GM23338 (cell line): ENCODE results near the gene TSPAN32. TPM values are rescaled to one million over a fixed set of nuclear protein-coding genes. Genes with fewer than 3 reads are reported as not detected.

Experiments used
- ATAC-seq: fragments of 200-7000 bp; cut with Tn5 transposase; 3 replicates; pipeline ENCODE4 v1.9.1; 2020
- DNase-seq: peaks from one replicate; pipeline ENCODE4 v3.0.0-alpha.2; 2015; ENCODE audit warnings: low spot score
- H2AFZ ChIP-seq: fragments of 200-600 bp; sonication (generic); 2 replicates; pipeline ENCODE4 v1.8.0; 2016; ENCODE audit warnings: antibody characterized with exemption, mild to moderate bottlenecking, moderate library complexity
- H3F3A ChIP-seq: fragments of 200-600 bp; sonication (generic); replicated peaks from 2 replicates; pipeline ENCODE4 v1.8.0; 2017; ENCODE audit warnings: antibody characterized with exemption, mixed run types, low read depth
- H3K27ac ChIP-seq: fragments of 200-600 bp; sonication (generic); 2 replicates; pipeline ENCODE4 v1.6.1; 2016; ENCODE audit warnings: low read depth
- H3K27me3 ChIP-seq: fragments of 200-600 bp; sonication (generic); 2 replicates; pipeline ENCODE4 v1.8.0; 2016; ENCODE audit warnings: mild to moderate bottlenecking, mixed run types, moderate library complexity; ENCODE audit not compliant: insufficient read depth
- H3K36me3 ChIP-seq: fragments of 200-600 bp; sonication (generic); 2 replicates; pipeline ENCODE4 v1.8.0; 2016; ENCODE audit warnings: mild to moderate bottlenecking; ENCODE audit not compliant: insufficient read depth
- H3K4me1 ChIP-seq: fragments of 200-600 bp; sonication (generic); 2 replicates; pipeline ENCODE4 v1.8.0; 2016; ENCODE audit warnings: mild to moderate bottlenecking, moderate library complexity; ENCODE audit not compliant: insufficient read depth
- H3K4me2 ChIP-seq: fragments of 200-600 bp; sonication (generic); 2 replicates; pipeline ENCODE4 v1.7.1; 2017; ENCODE audit warnings: mixed run types
- H3K4me3 ChIP-seq: fragments of 200-600 bp; sonication (generic); 2 replicates; pipeline ENCODE4 v1.6.1; 2016; ENCODE audit warnings: mixed run types
- H3K79me2 ChIP-seq: fragments of 200-600 bp; sonication (generic); replicated peaks from 2 replicates; pipeline ENCODE4 v1.8.0; 2017; ENCODE audit warnings: mild to moderate bottlenecking; ENCODE audit not compliant: insufficient read depth
- H3K9me2 ChIP-seq: fragments of 200-600 bp; sonication (generic); 2 replicates; pipeline ENCODE4 v1.8.0; 2017; ENCODE audit not compliant: insufficient read depth
- H4K20me1 ChIP-seq: fragments of 200-600 bp; sonication (generic); replicated peaks from 2 replicates; pipeline ENCODE4 v1.8.0; 2017; ENCODE audit warnings: mild to moderate bottlenecking; ENCODE audit not compliant: insufficient read depth
- H3K27ac Mint-ChIP-seq: 2 replicates; pipeline ENCODE4 v1.8.0; 2020; ENCODE audit warnings: inconsistent platforms, mild to moderate bottlenecking, moderate library complexity, mixed read lengths
- H3K27me3 Mint-ChIP-seq: 3 replicates; pipeline ENCODE4 v1.8.0; 2022; ENCODE audit warnings: low read depth, mild to moderate bottlenecking, moderate library complexity, mixed read lengths, inconsistent platforms; ENCODE audit not compliant: insufficient read depth, poor library complexity
- H3K36me3 Mint-ChIP-seq: 3 replicates; pipeline ENCODE4 v1.8.0; 2021; ENCODE audit warnings: low read depth, mild to moderate bottlenecking, inconsistent platforms, moderate library complexity, mixed read lengths
- H3K4me1 Mint-ChIP-seq: 3 replicates; pipeline ENCODE4 v1.8.0; 2020; ENCODE audit warnings: mild to moderate bottlenecking, inconsistent platforms, mixed read lengths
- H3K4me3 Mint-ChIP-seq: 3 replicates; pipeline ENCODE4 v1.8.0; 2021; ENCODE audit warnings: moderate library complexity, mild to moderate bottlenecking, inconsistent platforms, mixed read lengths
- H3K9me3 Mint-ChIP-seq: 3 replicates; pipeline ENCODE4 v1.8.0; 2020; ENCODE audit warnings: moderate library complexity, mild to moderate bottlenecking, inconsistent platforms, mixed read lengths
- CTCF ChIP-seq, 2 experiments: fragments of 200-600 bp in 1 of 2; sonication (generic) in 1 of 2; conservative IDR thresholded peaks; 2 replicates each; pipeline versions ENCODE4 v1.5.1 to v1.6.1; 2016 to 2017; ENCODE audit warnings: antibody characterized with exemption in 2 of 2, low read depth in 2 of 2, mild to moderate bottlenecking in 2 of 2, moderate library complexity in 1 of 2
- ETS1 ChIP-seq: IDR thresholded peaks from 2 replicates; pipeline ENCODE4 v1.6.1; 2016; ENCODE audit warnings: antibody characterized with exemption
- EZH2 ChIP-seq: fragments of 200-600 bp; sonication (generic); IDR thresholded peaks from one replicate; pipeline ENCODE4 v1.8.0; 2017; ENCODE audit warnings: antibody characterized with exemption, mild to moderate bottlenecking, low read depth; ENCODE audit not compliant: unreplicated experiment
- JUNB ChIP-seq: IDR thresholded peaks from one replicate; pipeline ENCODE4 v1.6.1; 2016; ENCODE audit warnings: antibody characterized with exemption; ENCODE audit not compliant: unreplicated experiment
- REST ChIP-seq: IDR thresholded peaks from one replicate; pipeline ENCODE4 v1.6.1; 2018; ENCODE audit warnings: antibody characterized with exemption; ENCODE audit not compliant: unreplicated experiment
- ZNF114 ChIP-seq: fragments of 250-450 bp; sonication (Bioruptor Pico); IDR thresholded peaks from 2 replicates; pipeline ENCODE4 v1.5.0; 2020; ENCODE audit warnings: mild to moderate bottlenecking, moderate library complexity
- ZNF331 ChIP-seq: fragments of 250-450 bp; sonication (Bioruptor Pico); IDR thresholded peaks from 2 replicates; pipeline ENCODE4 v1.5.0; 2020; ENCODE audit warnings: low read depth, mild to moderate bottlenecking, moderate library complexity
- ZNF462 ChIP-seq: fragments of 250-450 bp; sonication (Bioruptor Pico); IDR thresholded peaks from 2 replicates; pipeline ENCODE4 v1.5.0; 2020; ENCODE audit warnings: mild to moderate bottlenecking, moderate library complexity
- polyA plus RNA-seq: library from polyadenylated mRNA; unstranded; fragments of >200 nt; fragmentation: Nextera tagmentation; extraction: Ambion mirVana; gene quantifications from 2 replicates; pipeline ENCODE4 v1.2.1, GENCODE V29; 2016
- total RNA-seq: library from RNA; depleted of rRNA; stranded (reverse); fragments of >200 nt; shearing (Covaris generic); gene quantifications from 2 replicates; pipeline ENCODE4 v1.2.3, GENCODE V29; 2014

Gene TSPAN32
- total and polyA plus RNA-seq, 2 experiments from 2014 or later, result not detected

GRCh38 chr11:2266586-2267305, 35.1 kb upstream of the TSPAN32 start:
- Histone ChIP-seq H3F3A (no peaks in the 10 kb centered on the region), H3K9me2 (no peaks in the 10 kb centered on the region), H3K79me2 (no peaks in the 10 kb centered on the region), H3K4me2 (no peak overlapping the region), H3K36me3 (no peaks in the 10 kb centered on the region), H3K4me1 (peaks cover 6% of the 10 kb centered on the region), H3K27me3 (peaks cover 47% of the 10 kb centered on the region), H3K27ac (no peak overlapping the region), H2AFZ (no peak overlapping the region), H3K4me3 (no peak overlapping the region), H4K20me1 (no peaks in the 10 kb centered on the region)
- Mint-ChIP-seq H3K27ac (no peak overlapping the region), H3K4me1 (peaks cover 14% of the 10 kb centered on the region), H3K36me3 (no peaks in the 10 kb centered on the region), H3K9me3 (peaks cover 4% of the 10 kb centered on the region; the same call in 2 of the 3 replicates), H3K27me3 (peaks cover 41% of the 10 kb centered on the region), H3K4me3 (no peak overlapping the region)
- TF ChIP-seq ZNF114 (CRISPR knock-in tag), result no peak
- TF ChIP-seq ZNF462 (CRISPR knock-in tag), result no peak
- no peak for TF ChIP-seq ZNF331 (CRISPR knock-in tag)
- TF ChIP-seq EZH2, result no peak
- TF ChIP-seq JUNB, result no peak
- no peak for TF ChIP-seq REST
- no peak for TF ChIP-seq CTCF (conservative IDR thresholded peaks at IDR 0.05; ENCODE audit: low read depth in 2 of 2)
- TF ChIP-seq ETS1, result no peak
- ATAC-seq (no peak), DNase-seq (no peak)
